Panc1 (cell line): ENCODE results near the gene CHTF18.

Source experiments
- POLR2AphosphoS5 ChIP-seq: IDR thresholded peaks from 2 replicates; pipeline ENCODE4 v1.6.1; 2012; ENCODE audit warnings: mild to moderate bottlenecking, low read depth, low read length, moderate library complexity
- TCF7L2 ChIP-seq: IDR thresholded peaks from 2 replicates; pipeline ENCODE4 v1.6.1; 2011; ENCODE audit warnings: mild to moderate bottlenecking, low read depth, low read length, inconsistent platforms
- TF ChIP-seq, protein P1 (sequence below): fragments of 450-650 bp; IDR thresholded peaks from 2 replicates; pipeline ENCODE4 v1.5.1; 2017; ENCODE audit warnings: mild to moderate bottlenecking

GRCh38 chr16:790086-790485 is 1.7 kb downstream of the CHTF18 start:
- TF ChIP-seq, protein P1, sequence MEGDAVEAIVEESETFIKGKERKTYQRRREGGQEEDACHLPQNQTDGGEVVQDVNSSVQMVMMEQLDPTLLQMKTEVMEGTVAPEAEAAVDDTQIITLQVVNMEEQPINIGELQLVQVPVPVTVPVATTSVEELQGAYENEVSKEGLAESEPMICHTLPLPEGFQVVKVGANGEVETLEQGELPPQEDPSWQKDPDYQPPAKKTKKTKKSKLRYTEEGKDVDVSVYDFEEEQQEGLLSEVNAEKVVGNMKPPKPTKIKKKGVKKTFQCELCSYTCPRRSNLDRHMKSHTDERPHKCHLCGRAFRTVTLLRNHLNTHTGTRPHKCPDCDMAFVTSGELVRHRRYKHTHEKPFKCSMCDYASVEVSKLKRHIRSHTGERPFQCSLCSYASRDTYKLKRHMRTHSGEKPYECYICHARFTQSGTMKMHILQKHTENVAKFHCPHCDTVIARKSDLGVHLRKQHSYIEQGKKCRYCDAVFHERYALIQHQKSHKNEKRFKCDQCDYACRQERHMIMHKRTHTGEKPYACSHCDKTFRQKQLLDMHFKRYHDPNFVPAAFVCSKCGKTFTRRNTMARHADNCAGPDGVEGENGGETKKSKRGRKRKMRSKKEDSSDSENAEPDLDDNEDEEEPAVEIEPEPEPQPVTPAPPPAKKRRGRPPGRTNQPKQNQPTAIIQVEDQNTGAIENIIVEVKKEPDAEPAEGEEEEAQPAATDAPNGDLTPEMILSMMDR: no peak
- no peak for TF ChIP-seq TCF7L2
- TF ChIP-seq POLR2AphosphoS5: no peak
